ENCODE measurements around the gene CYP27A1. TPM values are rescaled to one million over a fixed set of nuclear protein-coding genes. Genes with fewer than 3 reads are reported as not detected.

The CYP27A1 gene
- total and polyA plus RNA-seq, 10 donors, result 8.7 to 65.5 (median 15.2) TPM

DNA sequence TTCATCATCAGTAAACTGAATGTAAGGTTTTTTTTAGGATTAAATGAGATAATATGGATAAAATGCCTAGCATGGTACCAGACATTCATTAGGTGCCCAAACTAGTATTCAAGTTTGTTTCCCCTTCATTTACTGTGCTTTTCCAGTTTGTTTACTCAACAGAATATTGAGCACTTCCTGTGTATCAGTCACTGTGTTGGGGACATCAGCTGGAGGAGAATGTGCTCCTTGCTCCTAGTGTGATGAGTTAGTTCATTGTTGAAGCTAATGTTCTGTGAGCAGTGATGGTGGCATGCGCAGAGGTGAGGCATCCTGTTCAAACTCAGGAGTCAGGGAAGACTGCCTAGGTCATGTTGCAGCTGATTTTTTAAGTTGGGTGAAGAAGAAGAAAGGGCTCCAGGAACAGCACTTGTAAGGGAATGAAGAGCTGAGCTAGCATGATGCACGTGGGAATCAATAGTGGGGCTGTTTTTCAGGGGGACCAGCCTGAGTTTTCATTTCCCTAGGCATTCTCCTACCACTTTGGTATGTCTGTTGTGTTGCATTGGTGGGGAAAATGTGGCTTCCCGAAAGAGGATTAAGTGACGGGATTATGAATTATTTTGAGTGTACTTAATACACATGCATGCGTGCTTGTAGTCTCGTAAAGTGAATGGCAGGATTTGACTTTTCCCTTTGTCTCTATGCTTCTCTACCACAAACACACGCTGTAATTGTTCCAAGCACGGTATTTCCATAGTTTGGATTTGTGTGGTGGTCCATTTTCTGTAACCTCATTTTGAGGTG lies 47.6 kb upstream of the CYP27A1 start:
- 92 to 99% (median 95%) methylated on average over 8 of the region's 8 CpGs for WGBS, 5 donors
- Histone ChIP-seq H3K4me3 (peak overlapping the region in 1 of 8 donors; percentile 27), H3K27ac (peak overlapping the region in 7 of 8 donors; percentile 18 to 88 (median 58)), H3K9me3 (no peaks in the 10 kb centered on the region), H3K36me3 (peaks cover 0 to 36% (median 20%) of the 10 kb centered on the region in 6 donors), H3K4me1 (peaks cover 0 to 45% (median 24%) of the 10 kb centered on the region in 6 donors), H3K27me3 (replicated peaks in 1 of 7) (no peaks in the 10 kb centered on the region)
- intact Hi-C loops (cut with DNase I; ENCODE audit: low total_unique reads), result no loop called here
- TF ChIP-seq POLR2A (IDR thresholded peaks at IDR 0.05) (no peak), CTCF (IDR thresholded peaks at IDR 0.05 in 8 of 11, conservative IDR thresholded peaks at IDR 0.05 in 3 of 11) (no peak), POLR2AphosphoS5 (IDR thresholded peaks at IDR 0.05) (no peak)
- no peak for DNase-seq

DNA sequence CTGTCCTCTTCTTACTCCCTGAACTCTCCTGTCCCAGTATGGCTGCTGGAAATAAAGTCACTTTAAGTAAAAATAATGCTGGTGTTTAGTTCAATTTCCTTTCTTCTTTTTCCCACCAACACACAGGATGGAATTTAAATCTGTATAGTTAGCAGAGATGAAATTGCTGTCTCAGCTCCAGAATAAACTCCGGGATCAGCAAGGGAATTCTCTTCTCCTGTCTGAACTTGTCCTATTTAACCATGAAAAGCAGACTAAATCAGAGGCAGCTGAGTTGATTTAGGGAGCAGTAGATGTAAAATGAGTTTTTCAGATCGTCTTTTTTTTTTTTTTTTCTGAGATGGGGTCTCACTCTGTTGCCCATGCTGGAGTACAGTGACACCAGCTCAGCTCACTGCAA lies 45.4 kb upstream of the CYP27A1 start:
- Histone ChIP-seq H3K4me1 (peaks cover 0 to 34% (median 22%) of the 10 kb centered on the region in 6 donors), H3K27ac (no peak overlapping the region), H3K27me3 (replicated peaks in 1 of 7) (no peaks in the 10 kb centered on the region), H3K4me3 (no peak overlapping the region), H3K36me3 (peaks cover 0 to 57% (median 32%) of the 10 kb centered on the region in 6 donors), H3K9me3 (no peaks in the 10 kb centered on the region)
- 82 to 92% (median 91%) methylated on average over 2 of the region's 2 CpGs for WGBS, 5 donors
- DNase-seq, result no peak
- intact Hi-C loops (cut with DNase I; ENCODE audit: low total_unique reads), result no loop called here
- TF ChIP-seq POLR2AphosphoS5 (IDR thresholded peaks at IDR 0.05) (no peak), CTCF (IDR thresholded peaks at IDR 0.05 in 8 of 11, conservative IDR thresholded peaks at IDR 0.05 in 3 of 11) (no peak), POLR2A (IDR thresholded peaks at IDR 0.05) (no peak)

DNA sequence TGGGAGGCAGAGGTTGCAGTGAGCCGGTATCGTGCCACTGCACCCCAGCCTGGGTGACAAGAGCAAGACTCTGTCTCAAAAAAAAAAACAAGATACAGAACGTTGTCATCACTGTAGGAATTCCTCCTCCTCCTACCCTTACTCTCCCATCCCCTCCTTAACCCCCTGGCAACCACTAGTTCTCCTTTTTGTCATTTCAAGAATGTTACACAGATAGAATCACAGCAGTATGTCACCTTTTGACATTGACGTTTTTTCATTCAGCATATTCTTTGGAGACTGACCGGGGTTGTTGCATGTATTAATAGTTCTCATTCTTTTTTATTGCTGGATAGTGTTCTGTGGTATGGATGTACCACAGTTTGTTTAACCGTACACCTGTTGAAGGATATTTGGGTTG lies 38.9 kb upstream of the CYP27A1 start:
- intact Hi-C loops (cut with DNase I; ENCODE audit: low total_unique reads), result no loop called here
- Histone ChIP-seq H3K27ac (peak overlapping the region in 2 of 8 donors; percentile 36 to 88), H3K4me3 (no peak overlapping the region), H3K9me3 (no peaks in the 10 kb centered on the region), H3K27me3 (replicated peaks in 1 of 7) (no peaks in the 10 kb centered on the region), H3K36me3 (peaks cover 0 to 95% (median 57%) of the 10 kb centered on the region in 6 donors), H3K4me1 (peaks cover 0 to 36% (median 0%) of the 10 kb centered on the region in 6 donors)
- TF ChIP-seq CTCF (IDR thresholded peaks at IDR 0.05 in 8 of 11, conservative IDR thresholded peaks at IDR 0.05 in 3 of 11) (no peak), POLR2AphosphoS5 (IDR thresholded peaks at IDR 0.05) (no peak), POLR2A (IDR thresholded peaks at IDR 0.05) (no peak)
- no peak for DNase-seq
- 61 to 78% (median 71%) methylated on average over 6 of the region's 6 CpGs for WGBS, 5 donors

GRCh38 chr2:218744615-218745014 lies 37.3 kb upstream of the CYP27A1 start:
- H3K4me1 ChIP-seq, result peaks cover 0 to 36% (median 0%) of the 10 kb centered on the region in 6 donors
- 30 to 58% (median 35%) methylated on average over 3 of the region's 3 CpGs for WGBS, 5 donors
- H3K9me3 ChIP-seq, result no peaks in the 10 kb centered on the region
- peak overlapping the region in 1 of 8 donors; percentile 25 for H3K4me3 ChIP-seq
- H3K36me3 ChIP-seq, result peaks cover 0 to 95% (median 57%) of the 10 kb centered on the region in 6 donors
- DNase-seq, result no peak
- no peaks in the 10 kb centered on the region for H3K27me3 ChIP-seq (replicated peaks in 1 of 7)
- peak overlapping the region in 6 of 8 donors; percentile 32 to 88 (median 70) for H3K27ac ChIP-seq
- TF ChIP-seq POLR2A (IDR thresholded peaks at IDR 0.05) (no peak), CTCF (IDR thresholded peaks at IDR 0.05 in 8 of 11, conservative IDR thresholded peaks at IDR 0.05 in 3 of 11) (no peak)
- intact Hi-C loops (cut with DNase I; ENCODE audit: low total_unique reads), result no loop called here
